ENCODE measurements around the gene CDCP2.

Gene CDCP2

GRCh38 chr1:54161495-54162168, 8.8 kb upstream of the CDCP2 start:
- no peak for TF ChIP-seq CTCF (IDR thresholded peaks at IDR 0.05; ENCODE audit: borderline replicate concordance, control extremely low read depth, extremely low read depth, insufficient read depth, missing control alignments)
- no peak for DNase-seq (ENCODE audit: low spot score)
- in situ Hi-C loops (cut with MboI; ENCODE audit: low sequenced_read_pairs, unreplicated experiment), result no loop called here

- in situ Hi-C loops (cut with MboI; ENCODE audit: low sequenced_read_pairs, unreplicated experiment), result no loop called here
- DNase-seq (ENCODE audit: low spot score), result no peak
- TF ChIP-seq CTCF (IDR thresholded peaks at IDR 0.05; ENCODE audit: borderline replicate concordance, control extremely low read depth, extremely low read depth, insufficient read depth, missing control alignments), result no peak
Measured at GRCh38 chr1:54160351-54160750, 7.6 kb upstream of the CDCP2 start.

- in situ Hi-C loops (cut with MboI; ENCODE audit: low sequenced_read_pairs, unreplicated experiment), result no loop called here
- DNase-seq (ENCODE audit: low spot score), result no peak
- TF ChIP-seq CTCF (IDR thresholded peaks at IDR 0.05; ENCODE audit: borderline replicate concordance, control extremely low read depth, extremely low read depth, insufficient read depth, missing control alignments), result no peak
Measured at GRCh38 chr1:54159733-54160316, 7.0 kb upstream of the CDCP2 start.

- in situ Hi-C loops (cut with MboI; ENCODE audit: low sequenced_read_pairs, unreplicated experiment), result no loop called here
- no peak for DNase-seq (ENCODE audit: low spot score)
- no peak for TF ChIP-seq CTCF (IDR thresholded peaks at IDR 0.05; ENCODE audit: borderline replicate concordance, control extremely low read depth, extremely low read depth, insufficient read depth, missing control alignments)
Measured at GRCh38 chr1:54158071-54158470, 5.3 kb upstream of the CDCP2 start.

GRCh38 chr1:54157401-54157800, 4.6 kb upstream of the CDCP2 start:
- DNase-seq (ENCODE audit: low spot score), result no peak
- in situ Hi-C loops (cut with MboI; ENCODE audit: low sequenced_read_pairs, unreplicated experiment), result no loop called here
- TF ChIP-seq CTCF (IDR thresholded peaks at IDR 0.05; ENCODE audit: borderline replicate concordance, control extremely low read depth, extremely low read depth, insufficient read depth, missing control alignments), result no peak

GRCh38 chr1:54156986-54157385, 4.2 kb upstream of the CDCP2 start:
- no peak for DNase-seq (ENCODE audit: low spot score)
- in situ Hi-C loops (cut with MboI; ENCODE audit: low sequenced_read_pairs, unreplicated experiment), result no loop called here
- no peak for TF ChIP-seq CTCF (IDR thresholded peaks at IDR 0.05; ENCODE audit: borderline replicate concordance, control extremely low read depth, extremely low read depth, insufficient read depth, missing control alignments)

All from GM13976 (cell line).